ENCODE results near the gene IGLL5. TPM values are rescaled to one million over a fixed set of nuclear protein-coding genes. Genes with fewer than 3 reads are reported as not detected.
A peak's percentile ranks its signal among the peaks of the same experiment; 100 is the strongest.

IGLL5 gene
- total and polyA plus RNA-seq, 2 of the 13 experiments (the other 11 are each of a cell fraction or from before 2014, with no cell fraction given): not detected

GRCh38 chr22:22848364-22848866 is 39.2 kb upstream of the IGLL5 start (continued):
- TF ChIP-seq, protein P1, sequence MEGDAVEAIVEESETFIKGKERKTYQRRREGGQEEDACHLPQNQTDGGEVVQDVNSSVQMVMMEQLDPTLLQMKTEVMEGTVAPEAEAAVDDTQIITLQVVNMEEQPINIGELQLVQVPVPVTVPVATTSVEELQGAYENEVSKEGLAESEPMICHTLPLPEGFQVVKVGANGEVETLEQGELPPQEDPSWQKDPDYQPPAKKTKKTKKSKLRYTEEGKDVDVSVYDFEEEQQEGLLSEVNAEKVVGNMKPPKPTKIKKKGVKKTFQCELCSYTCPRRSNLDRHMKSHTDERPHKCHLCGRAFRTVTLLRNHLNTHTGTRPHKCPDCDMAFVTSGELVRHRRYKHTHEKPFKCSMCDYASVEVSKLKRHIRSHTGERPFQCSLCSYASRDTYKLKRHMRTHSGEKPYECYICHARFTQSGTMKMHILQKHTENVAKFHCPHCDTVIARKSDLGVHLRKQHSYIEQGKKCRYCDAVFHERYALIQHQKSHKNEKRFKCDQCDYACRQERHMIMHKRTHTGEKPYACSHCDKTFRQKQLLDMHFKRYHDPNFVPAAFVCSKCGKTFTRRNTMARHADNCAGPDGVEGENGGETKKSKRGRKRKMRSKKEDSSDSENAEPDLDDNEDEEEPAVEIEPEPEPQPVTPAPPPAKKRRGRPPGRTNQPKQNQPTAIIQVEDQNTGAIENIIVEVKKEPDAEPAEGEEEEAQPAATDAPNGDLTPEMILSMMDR (CRISPR knock-in tag; IDR thresholded peaks at IDR 0.05): peak; percentile 94
- TF ChIP-seq STAG1 (CRISPR knock-in tag; IDR thresholded peaks at IDR 0.05): peak; percentile 74

DNA sequence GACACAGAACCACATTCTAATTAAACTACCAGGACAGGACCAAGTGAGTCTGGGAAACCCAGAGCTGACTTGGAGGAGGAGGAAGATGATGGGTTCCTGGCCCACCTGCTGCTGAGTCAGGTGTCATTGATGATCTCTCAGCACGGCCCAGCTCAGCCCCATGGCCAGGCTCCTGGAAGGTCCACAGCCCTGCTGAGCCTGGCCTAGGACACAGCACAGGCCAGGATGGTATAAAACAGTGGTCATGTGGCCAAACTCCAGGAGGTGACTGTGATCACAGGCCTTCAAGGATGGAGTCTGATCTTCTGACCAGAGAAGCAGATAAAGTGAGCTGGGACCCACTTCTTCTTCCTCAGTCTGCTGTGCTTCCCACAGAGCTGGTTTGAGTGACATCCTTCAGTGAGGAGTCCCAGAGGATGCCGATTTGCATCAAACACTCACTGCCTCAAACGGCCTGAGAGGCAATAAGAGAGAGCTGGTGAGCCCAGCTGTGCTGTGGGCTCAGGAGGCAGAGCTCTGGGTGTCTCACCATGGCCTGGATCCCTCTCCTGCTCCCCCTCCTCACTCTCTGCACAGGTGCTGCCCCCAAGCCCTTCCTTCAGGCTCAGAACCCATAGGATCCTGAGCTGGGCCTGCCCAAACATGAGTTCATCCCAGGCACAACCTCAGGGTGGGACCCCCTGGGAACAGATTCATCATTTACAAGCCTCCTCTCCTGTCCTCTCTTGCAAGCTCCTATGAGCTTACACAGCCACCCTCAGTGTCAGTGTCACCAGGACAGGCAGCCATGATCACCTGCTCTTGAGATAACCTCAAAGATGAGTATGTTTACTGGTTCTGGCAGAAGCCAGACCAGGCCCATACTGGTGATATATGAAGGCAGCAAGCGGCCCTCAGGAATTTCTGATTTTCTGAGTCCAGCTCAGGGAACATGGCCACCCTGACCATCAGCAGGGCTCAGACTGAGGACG is 37.7 kb upstream of the IGLL5 start:
- Histone ChIP-seq H3K4me1 (ENCODE audit: insufficient read depth, low read length) (no peaks in the 10 kb centered on the region), H3K9me3 (ENCODE audit: low read length) (no peaks in the 10 kb centered on the region), H3K4me2 (ENCODE audit: low read depth, low read length) (no peak overlapping the region), H2AFZ (ENCODE audit: low read length) (no peak overlapping the region), H3K4me3 (replicated peaks in 1 of 3; ENCODE audit: insufficient read depth in 1 of 3, low read depth in 2 of 3, low read length in 3 of 3) (no peak overlapping the region), H4K20me1 (ENCODE audit: insufficient read depth, low read length) (no peaks in the 10 kb centered on the region), H3K79me2 (ENCODE audit: insufficient read depth, low read length) (no peaks in the 10 kb centered on the region), H3K36me3 (replicated peaks in 1 of 2; ENCODE audit: control insufficient read depth in 1 of 2, insufficient read depth in 2 of 2, low read length in 2 of 2) (no peaks in the 10 kb centered on the region), H3K9ac (ENCODE audit: insufficient read depth, low read depth, low read length) (no peak overlapping the region), H3K27ac (ENCODE audit: extremely low read length, insufficient read depth, low read length) (no peak overlapping the region), H3K27me3 (ENCODE audit: control insufficient read depth in 1 of 2, insufficient read depth in 2 of 2, low read length in 2 of 2) (peaks cover 0 to 42% of the 10 kb centered on the region in 2 experiments; a peak in 3 of 5 replicates)
- 0% methylated on average over 4 of the region's 5 CpGs for WGBS (ENCODE audit: low lambda C conversion rate)
- DNase-seq (ENCODE audit: low spot score) (no peak), ATAC-seq (no peak), FAIRE-seq (no peak)
- CTCF ChIA-PET (ENCODE audit: low intra/inter-chr PET ratio, low total read pairs): interaction anchor here (2.9 kb wide), 1 partner anchor 106 kb away, joined by 23 read pairs; no protein-coding TSS in a partner anchor
- TF ChIP-seq ZUFSP (CRISPR knock-in tag; IDR thresholded peaks at IDR 0.05; ENCODE audit: borderline replicate concordance) (no peak), GFI1 (CRISPR knock-in tag; IDR thresholded peaks at IDR 0.05; ENCODE audit: borderline replicate concordance) (no peak)
- intact Hi-C loops (cut with micrococcal nuclease; ENCODE audit: unreplicated experiment): no loop called here
- BruUV-seq (replicated peaks): no TSS peak
- POLR2A ChIA-PET: no interaction called here
- in situ Hi-C loops (cut with HindIII; ENCODE audit: extremely low pct_ligation_motif_present, low pct_unique_long_range_greater_than_20kb): loop anchor here (5.0 to 10.0 kb wide), 2 partner anchors 32 to 275 kb away; no protein-coding TSS in a partner anchor
